T follicular helper cell (primary cell): Measurements from ENCODE around the gene ULK2.
"Not testable (repeated sequence)": the region's sequence is repeated elsewhere in the genome, so short reads cannot be mapped to it uniquely, and the experiment has no call there.

ENCODE experiments used
- DNase-seq: peaks from one replicate; pipeline ENCODE4 v3.0.0-alpha.2; 2020; ENCODE audit warnings: low read depth

The ULK2 gene

GRCh38 chr17:19766421-19767270 lies 101.1 kb downstream of the ULK2 start:
- DNase-seq, result peak; percentile 65

GRCh38 chr17:19766016-19766415 lies 101.7 kb downstream of the ULK2 start:
- DNase-seq, result no peak

- not testable (repeated sequence) for DNase-seq
Observed at GRCh38 chr17:19763991-19764390, 103.7 kb downstream of the ULK2 start.

GRCh38 chr17:19763416-19763815 lies 104.3 kb downstream of the ULK2 start:
- no peak for DNase-seq

GRCh38 chr17:19762515-19762961 lies 105.2 kb downstream of the ULK2 start:
- DNase-seq, result peak; percentile 49

GRCh38 chr17:19760746-19761145 lies 107.0 kb downstream of the ULK2 start:
- DNase-seq, result no peak

GRCh38 chr17:19759568-19760549 lies 107.9 kb downstream of the ULK2 start:
- DNase-seq, result no peak

- no peak for DNase-seq
Observed at GRCh38 chr17:19757536-19758180, 110.1 kb downstream of the ULK2 start.

GRCh38 chr17:19756546-19756945 lies 111.2 kb downstream of the ULK2 start:
- no peak for DNase-seq

GRCh38 chr17:19755821-19756510 lies 111.8 kb downstream of the ULK2 start:
- DNase-seq, result no peak

GRCh38 chr17:19755392-19755791 lies 112.3 kb downstream of the ULK2 start:
- no peak for DNase-seq

GRCh38 chr17:19753661-19754463 lies 113.9 kb downstream of the ULK2 start:
- DNase-seq, result no peak

GRCh38 chr17:19753051-19753509 lies 114.7 kb downstream of the ULK2 start:
- no peak for DNase-seq

- DNase-seq, result no peak
Observed at GRCh38 chr17:19752216-19753050, 115.3 kb downstream of the ULK2 start.

- DNase-seq, result no peak
Observed at GRCh38 chr17:19750835-19751234, 116.9 kb downstream of the ULK2 start.

- no peak for DNase-seq
Observed at GRCh38 chr17:19750020-19750572, 117.6 kb downstream of the ULK2 start.

GRCh38 chr17:19748807-19749193 lies 118.9 kb downstream of the ULK2 start:
- DNase-seq, result no peak

GRCh38 chr17:19747829-19748806 lies 119.6 kb downstream of the ULK2 start, which contains the start of gene ALDH3A1:
Gene ALDH3A1 (minus strand): TSS chr17:19748298. CDS start chr17:19745129, 3,169 bp downstream.
- no peak for DNase-seq
